Measurements from ENCODE around the gene ADGRL2. TPM values are rescaled to one million over a fixed set of nuclear protein-coding genes. Genes with fewer than 3 reads are reported as not detected.

The ADGRL2 gene
- total RNA-seq, 1 donor from 2014 or later: 120 TPM

- FAIRE-seq (no peak), DNase-seq (ENCODE audit: low spot score in 2 of 2) (no peak)
These were observed 173.6 kb downstream of the ADGRL2 start for GRCh38 chr1:81974222-81974841.

GRCh38 chr1:81974883-81975555 lies 174.3 kb downstream of the ADGRL2 start:
- no peak for FAIRE-seq

GRCh38 chr1:81976539-81976938 lies 175.8 kb downstream of the ADGRL2 start:
- FAIRE-seq (no peak), DNase-seq (ENCODE audit: low spot score in 2 of 2) (no peak)

More at GRCh38 chr1:81974883-81975555, 174.3 kb downstream of the ADGRL2 start:
- no peak for DNase-seq (ENCODE audit: low spot score in 2 of 2)

- DNase-seq (ENCODE audit: low spot score in 2 of 2): no peak
- FAIRE-seq: no peak
These were observed 178.2 kb downstream of the ADGRL2 start for GRCh38 chr1:81978945-81979344.

GRCh38 chr1:81982523-81982922 lies 181.8 kb downstream of the ADGRL2 start:
- no peak for FAIRE-seq
- DNase-seq (ENCODE audit: low spot score in 2 of 2): no peak

GRCh38 chr1:81989524-81989923 lies 188.8 kb downstream of the ADGRL2 start:
- DNase-seq (ENCODE audit: low spot score in 2 of 2) (no peak), FAIRE-seq (no peak)

GRCh38 chr1:81990241-81990640 lies 189.5 kb downstream of the ADGRL2 start:
- DNase-seq (ENCODE audit: low spot score in 2 of 2) (no peak), FAIRE-seq (no peak)

GRCh38 chr1:81998165-81998564 lies 197.4 kb downstream of the ADGRL2 start:
- no peak for DNase-seq (ENCODE audit: low spot score in 2 of 2)
- no peak for FAIRE-seq

GRCh38 chr1:81999364-81999763 lies 198.6 kb downstream of the ADGRL2 start:
- no peak for DNase-seq (ENCODE audit: low spot score in 2 of 2)
- no peak for FAIRE-seq

- DNase-seq (ENCODE audit: low spot score in 2 of 2) (no peak), FAIRE-seq (no peak)
These were observed 199.5 kb downstream of the ADGRL2 start for GRCh38 chr1:82000221-82000620.

GRCh38 chr1:82001345-82001744 lies 200.6 kb downstream of the ADGRL2 start:
- FAIRE-seq (no peak), DNase-seq (ENCODE audit: low spot score in 2 of 2) (no peak)

GRCh38 chr1:82007804-82008203 lies 207.1 kb downstream of the ADGRL2 start:
- FAIRE-seq: no peak

GRCh38 chr1:82013702-82014101 lies 213.0 kb downstream of the ADGRL2 start:
- no peak for DNase-seq (ENCODE audit: low spot score in 2 of 2)
- FAIRE-seq: no peak

More at GRCh38 chr1:82007804-82008203, 207.1 kb downstream of the ADGRL2 start:
- no peak for DNase-seq (ENCODE audit: low spot score in 2 of 2)

GRCh38 chr1:82015444-82015843 lies 214.7 kb downstream of the ADGRL2 start:
- DNase-seq (ENCODE audit: low spot score in 2 of 2) (no peak), FAIRE-seq (no peak)

- FAIRE-seq: no peak
- no peak for DNase-seq (ENCODE audit: low spot score in 2 of 2)
These were observed 217.6 kb downstream of the ADGRL2 start for GRCh38 chr1:82018319-82018718.

- FAIRE-seq (no peak), DNase-seq (ENCODE audit: low spot score in 2 of 2) (no peak)
These were observed 218.8 kb downstream of the ADGRL2 start for GRCh38 chr1:82019508-82019907.

GRCh38 chr1:82030830-82031229 lies 230.1 kb downstream of the ADGRL2 start:
- FAIRE-seq (no peak), DNase-seq (ENCODE audit: low spot score in 2 of 2) (no peak)

GRCh38 chr1:82032068-82032467 lies 231.3 kb downstream of the ADGRL2 start:
- no peak for FAIRE-seq
- DNase-seq (ENCODE audit: low spot score in 2 of 2): no peak

- DNase-seq (ENCODE audit: low spot score in 2 of 2) (no peak), FAIRE-seq (no peak)
These were observed 234.1 kb downstream of the ADGRL2 start for GRCh38 chr1:82034812-82035211.
